Measurements from ENCODE around the gene CYP4V2.

The CYP4V2 gene

DNA sequence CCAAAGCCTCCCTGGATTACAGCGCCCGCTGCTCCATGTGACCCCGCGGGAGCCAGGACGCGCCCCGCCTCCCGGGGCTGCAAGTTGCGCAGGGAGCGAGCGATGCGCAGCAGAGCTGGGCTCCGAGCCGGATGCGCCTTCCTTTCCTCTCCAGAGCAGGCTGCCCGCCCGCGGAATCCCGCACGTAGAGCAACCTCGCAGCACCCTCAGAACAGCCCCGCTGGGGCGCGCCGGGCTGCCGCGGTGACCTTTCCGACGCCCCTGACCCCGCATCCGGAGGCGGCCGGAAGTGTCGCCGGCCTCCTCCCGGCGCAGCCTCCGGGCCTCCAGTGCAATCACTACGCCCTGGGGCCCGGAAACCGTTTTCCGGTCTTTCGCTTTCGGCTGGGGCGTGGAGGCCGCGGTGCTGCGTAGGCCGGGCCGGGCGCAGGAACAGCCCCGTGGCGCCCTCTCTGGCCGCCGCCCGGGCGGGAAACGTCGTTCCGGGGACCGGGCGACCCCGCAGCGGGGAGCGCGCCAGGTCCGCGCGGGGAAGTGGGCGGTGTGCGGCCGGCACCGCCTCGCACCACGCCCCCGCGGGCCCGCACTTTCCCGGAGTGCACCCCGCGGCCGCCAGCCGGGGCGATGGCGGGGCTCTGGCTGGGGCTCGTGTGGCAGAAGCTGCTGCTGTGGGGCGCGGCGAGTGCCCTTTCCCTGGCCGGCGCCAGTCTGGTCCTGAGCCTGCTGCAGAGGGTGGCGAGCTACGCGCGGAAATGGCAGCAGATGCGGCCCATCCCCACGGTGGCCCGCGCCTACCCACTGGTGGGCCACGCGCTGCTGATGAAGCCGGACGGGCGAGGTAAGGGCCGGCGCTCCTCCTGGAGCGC is at the start of gene CYP4V2:
CYP4V2 (plus strand) TSS at position 368 of the 866 bp plus-strand sequence; CDS start at position 625, 257 bp downstream.
- peak within 1 kb of the TSS; percentile 92 for H3K27ac ChIP-seq
- TF ChIP-seq CTCF (conservative IDR thresholded peaks at IDR 0.05) (peak; percentile 56), ZFX (IDR thresholded peaks at IDR 0.05) (peak; percentile 93)

- H3K27ac ChIP-seq, result peak overlapping the region; percentile 36
- TF ChIP-seq CTCF (conservative IDR thresholded peaks at IDR 0.05) (no peak), ZFX (IDR thresholded peaks at IDR 0.05) (no peak)
Observed at GRCh38 chr4:186144198-186144945, 47.0 kb upstream of the CYP4V2 start.

DNA sequence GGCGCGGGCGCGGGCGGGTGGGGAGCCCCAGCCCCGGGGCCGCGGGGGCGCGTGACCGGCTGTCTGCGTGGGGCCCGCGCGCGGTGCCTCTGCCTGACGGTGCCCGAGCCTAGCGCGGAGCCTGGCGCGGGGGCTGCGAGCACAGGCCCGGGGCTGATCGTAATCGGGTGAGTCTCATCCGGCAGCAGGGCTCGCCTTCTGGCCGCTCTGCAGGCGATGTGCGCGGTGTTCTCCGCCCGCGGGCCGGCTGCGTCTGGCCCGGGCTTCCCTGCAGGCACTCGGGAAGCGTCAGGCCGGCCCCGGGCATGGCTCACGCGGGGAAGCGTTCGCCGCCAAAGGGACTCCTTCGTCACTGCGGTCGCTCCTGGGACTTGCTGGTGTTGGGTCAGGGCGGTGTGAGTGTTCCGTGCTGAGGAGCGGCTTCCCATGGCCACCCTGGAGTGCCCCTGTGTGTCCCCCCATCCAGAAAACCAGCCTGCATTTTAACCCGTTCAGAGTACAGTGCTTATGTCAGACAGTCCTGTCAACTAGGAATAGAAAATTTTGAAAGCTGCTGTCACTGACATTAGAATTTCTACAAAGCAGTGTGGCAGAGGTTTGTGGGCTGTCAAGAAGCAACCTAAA is 46.3 kb upstream of the CYP4V2 start:
- TF ChIP-seq CTCF (conservative IDR thresholded peaks at IDR 0.05), result no peak
- peak; percentile 67; the same call in 1 of the 2 replicates for TF ChIP-seq ZFX (IDR thresholded peaks at IDR 0.05)
- H3K27ac ChIP-seq, result peak overlapping the region; percentile 36

DNA sequence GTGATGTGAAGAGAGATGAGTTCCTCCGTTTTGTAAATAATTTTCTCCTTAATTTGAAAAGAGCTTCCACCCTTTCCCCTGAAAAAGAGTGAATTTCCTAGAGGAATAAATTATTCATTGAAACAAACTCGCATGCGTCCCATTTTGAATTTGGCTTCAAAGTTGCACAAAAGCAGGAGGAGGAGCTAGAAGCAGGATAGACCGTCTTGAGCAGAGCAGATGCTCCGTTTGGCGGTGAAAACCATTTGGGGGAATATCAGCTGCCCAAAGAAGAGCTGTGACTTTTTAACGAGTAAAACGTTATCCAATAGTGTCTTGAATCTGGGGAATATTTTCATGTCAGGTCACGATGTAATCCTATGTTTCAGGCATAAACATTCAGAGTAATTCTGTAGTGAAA is 44.9 kb upstream of the CYP4V2 start:
- TF ChIP-seq ZFX (IDR thresholded peaks at IDR 0.05), result no peak
- TF ChIP-seq CTCF (conservative IDR thresholded peaks at IDR 0.05), result no peak
- no peak overlapping the region for H3K27ac ChIP-seq

DNA sequence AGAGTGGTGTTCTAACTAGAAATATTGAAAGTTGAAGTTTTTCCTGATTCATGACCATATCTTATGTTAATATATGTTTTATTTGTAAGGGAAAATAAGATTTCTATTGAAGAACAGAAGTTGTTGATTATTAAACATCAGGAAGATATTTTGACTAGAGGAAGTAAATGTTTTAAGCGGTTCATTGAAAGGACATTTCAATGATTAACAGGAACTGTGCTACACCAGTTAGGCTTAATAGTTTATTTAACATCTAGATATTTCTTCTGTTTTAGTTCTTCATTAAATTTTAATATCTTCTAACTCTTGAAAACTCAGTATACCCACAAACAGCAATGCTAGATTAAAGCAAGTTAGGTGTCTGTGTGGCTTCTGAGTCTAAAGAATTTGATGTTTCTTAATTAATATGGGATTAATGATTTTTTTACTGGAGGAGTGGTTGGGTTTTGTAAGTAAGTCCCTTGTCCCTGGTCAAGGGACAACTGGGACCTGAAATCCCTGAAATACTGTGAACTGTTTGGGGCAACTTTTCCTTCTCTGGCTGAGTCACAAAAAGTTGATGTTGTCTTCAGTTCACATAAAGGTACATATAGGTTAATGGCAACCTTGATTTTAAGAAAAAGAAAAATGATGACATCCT is 42.9 kb upstream of the CYP4V2 start:
- H3K27ac ChIP-seq, result no peak overlapping the region
- TF ChIP-seq CTCF (conservative IDR thresholded peaks at IDR 0.05), result no peak
- no peak for TF ChIP-seq ZFX (IDR thresholded peaks at IDR 0.05)

- TF ChIP-seq ZFX (IDR thresholded peaks at IDR 0.05), result no peak
- peak; percentile 59 for TF ChIP-seq CTCF (conservative IDR thresholded peaks at IDR 0.05)
- no peak overlapping the region for H3K27ac ChIP-seq
Observed at GRCh38 chr4:186149872-186150271, 41.5 kb upstream of the CYP4V2 start.
